NCI-H460 (cell line): ENCODE results near the gene KCNMB2. TPM values are rescaled to one million over a fixed set of nuclear protein-coding genes. Genes with fewer than 3 reads are reported as not detected.
"Not testable (repeated sequence)": the region's sequence is repeated elsewhere in the genome, so short reads cannot be mapped to it uniquely, and the experiment has no call there.

Experiments
- DNase-seq: peaks from one replicate; pipeline ENCODE4 v3.0.0-alpha.2; 2016; ENCODE audit warnings: low read depth; ENCODE audit errors: extremely low read depth
- polyA plus RNA-seq: library from polyadenylated mRNA; depleted of rRNA; stranded (reverse); fragments of >200 nt; gene quantifications from 2 replicates; pipeline ENCODE4 v1.2.3, GENCODE V29; 2014; cell fraction: nucleus; rRNA removed
- total RNA-seq: library from RNA; depleted of rRNA; stranded (reverse); fragments of >200 nt; shearing (Covaris generic); gene quantifications from 2 replicates; pipeline ENCODE4 v1.2.3, GENCODE V29; 2014; rRNA removed

KCNMB2 gene
- 0.12 and 0.50 TPM in 2 replicates for total RNA-seq
- polyA plus RNA-seq, result not detected in 2 replicates

- DNase-seq, result no peak
Observed at GRCh38 chr3:178536211-178537079, at the start of gene KCNMB2. KCNMB2 (plus strand) TSS chr3:178536436.

- DNase-seq, result no peak
Observed at GRCh38 chr3:178486903-178487302, 49.3 kb upstream of the KCNMB2 start.

DNA sequence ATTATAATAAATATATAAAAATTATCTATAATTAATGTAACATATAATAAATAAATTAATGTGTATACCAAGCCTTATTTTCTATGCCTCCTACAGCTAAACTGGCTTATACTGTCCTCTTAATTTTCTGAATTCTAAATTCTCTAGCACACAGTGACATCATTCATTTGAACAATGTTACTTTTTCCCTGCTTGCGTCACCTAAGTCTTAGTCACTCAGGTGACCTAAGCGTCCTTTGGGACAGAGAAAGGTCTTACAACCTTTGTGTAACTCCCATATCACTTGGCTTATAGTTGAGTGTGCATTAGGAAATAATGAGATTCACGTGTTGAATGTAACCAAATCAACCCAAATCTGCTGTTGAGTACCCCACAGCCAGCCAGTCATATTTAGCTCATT lies 48.5 kb upstream of the KCNMB2 start:
- DNase-seq, result no peak

DNA sequence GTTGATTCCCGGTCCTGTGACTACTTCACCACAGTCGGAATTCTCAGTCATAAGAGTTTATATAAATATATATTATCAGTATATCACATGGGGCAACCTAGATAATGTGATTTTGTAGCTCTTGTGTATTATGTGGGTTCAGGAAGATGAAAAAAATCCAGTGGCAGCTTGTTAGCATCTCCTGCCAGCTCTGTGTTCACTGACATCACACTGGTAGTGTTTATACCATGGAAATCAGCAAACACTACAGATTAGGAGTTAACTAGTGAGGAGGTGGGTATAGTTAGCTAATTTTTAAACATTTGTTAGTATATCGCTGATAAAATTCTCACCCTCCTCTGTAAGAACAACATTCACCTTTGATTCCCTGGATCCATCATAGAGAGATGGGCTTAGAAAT lies 44.5 kb upstream of the KCNMB2 start:
- DNase-seq, result no peak

DNA sequence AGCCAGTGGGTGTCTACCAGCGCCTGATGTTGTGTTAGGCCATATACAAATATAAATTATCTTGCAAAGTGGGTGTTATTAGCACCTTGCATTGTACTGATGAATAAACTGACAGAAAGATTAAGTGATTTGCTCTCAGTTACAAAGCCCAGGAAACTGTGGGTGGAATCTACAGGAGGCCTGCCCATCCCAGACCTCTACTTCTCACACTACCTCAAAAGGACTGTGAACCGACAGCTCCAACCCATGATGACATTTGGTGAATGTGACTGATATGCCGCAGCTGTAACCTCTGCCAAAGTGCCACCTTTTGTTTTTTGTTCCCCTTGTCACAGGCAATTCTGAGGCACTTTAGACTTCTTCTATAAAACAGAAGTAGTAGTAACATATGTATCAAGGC lies 43.7 kb upstream of the KCNMB2 start:
- DNase-seq, result no peak

DNA sequence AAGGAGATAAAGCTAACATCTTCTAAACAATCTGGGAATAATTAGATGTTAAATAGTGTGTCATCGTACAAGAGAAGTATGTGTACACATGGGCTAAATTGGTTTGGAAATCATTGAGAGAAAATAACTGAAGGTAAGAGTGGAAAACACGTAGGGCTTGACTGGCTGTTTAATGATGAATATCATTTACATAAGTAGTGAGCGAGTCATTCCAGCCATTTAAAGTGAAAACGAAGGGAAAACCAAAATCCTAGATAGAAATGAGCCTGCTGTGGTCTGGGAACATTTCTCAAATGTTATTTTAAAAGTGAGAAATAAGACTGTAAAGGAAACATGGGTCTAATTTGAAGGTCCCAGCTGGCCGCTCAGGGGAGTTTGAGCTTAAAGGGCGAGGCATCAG lies 41.9 kb upstream of the KCNMB2 start:
- no peak for DNase-seq

DNA sequence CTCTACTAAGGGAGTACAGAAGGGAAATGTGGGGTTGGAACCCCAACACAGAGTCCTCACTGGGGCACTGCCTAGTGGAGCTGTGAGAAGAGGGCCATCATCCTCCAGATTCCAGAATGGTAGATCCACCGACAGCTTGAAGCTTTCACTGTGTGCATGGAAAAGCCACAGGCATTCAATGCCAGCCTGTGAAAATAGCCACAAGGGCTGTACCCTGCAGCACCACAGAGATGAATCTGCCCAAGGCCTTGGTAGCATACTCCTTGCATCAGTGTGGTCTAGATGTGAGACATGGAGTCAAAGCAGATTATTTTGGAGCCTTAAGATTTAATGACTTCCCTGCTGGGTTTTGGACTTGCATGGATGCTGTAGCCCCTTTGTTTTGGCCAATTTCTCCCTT lies 39.3 kb upstream of the KCNMB2 start:
- DNase-seq, result no peak

GRCh38 chr3:178498871-178499270 lies 37.4 kb upstream of the KCNMB2 start:
- no peak for DNase-seq

DNA sequence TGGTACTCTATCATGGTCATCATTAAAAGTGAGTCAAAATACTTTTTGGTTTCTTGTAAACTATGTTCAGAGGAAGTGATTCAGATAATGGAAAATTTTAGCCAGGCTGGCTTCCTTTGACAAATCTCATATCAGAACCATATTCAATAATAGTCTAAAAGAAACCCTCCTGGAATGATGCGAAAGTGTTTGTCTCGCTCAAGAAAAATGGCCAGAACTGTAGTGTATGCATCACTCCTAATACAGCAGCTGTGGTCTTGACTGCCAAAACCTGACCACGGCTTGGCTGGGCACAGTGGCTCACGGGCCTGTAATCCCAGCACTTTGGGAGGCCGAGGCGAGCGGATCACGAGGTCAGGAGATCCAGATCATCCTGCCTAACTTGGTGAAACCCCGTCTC lies 35.6 kb upstream of the KCNMB2 start:
- no peak for DNase-seq

DNA sequence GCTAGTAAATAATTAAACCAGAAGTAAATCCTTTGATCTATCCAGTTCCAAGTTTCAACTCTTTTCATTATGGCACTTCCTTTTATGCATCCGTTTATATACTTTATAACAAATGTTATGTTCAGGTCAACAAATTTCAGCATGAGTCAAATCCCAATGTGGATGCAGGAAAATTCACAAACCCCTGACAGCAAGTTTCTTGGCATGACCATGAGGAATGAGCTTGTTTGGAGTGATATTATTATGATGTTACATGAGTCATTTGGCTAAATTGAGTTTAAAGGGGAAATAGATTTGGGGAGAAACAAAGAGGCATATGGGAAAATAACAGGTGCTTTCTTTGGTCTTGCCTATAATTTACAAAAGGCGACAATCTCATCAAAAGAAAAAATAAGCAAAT lies 32.1 kb upstream of the KCNMB2 start:
- DNase-seq, result no peak

GRCh38 chr3:178505832-178506231 lies 30.4 kb upstream of the KCNMB2 start:
- DNase-seq, result no peak

- no peak for DNase-seq
Observed at GRCh38 chr3:178507507-178508442, 28.5 kb upstream of the KCNMB2 start.

DNA sequence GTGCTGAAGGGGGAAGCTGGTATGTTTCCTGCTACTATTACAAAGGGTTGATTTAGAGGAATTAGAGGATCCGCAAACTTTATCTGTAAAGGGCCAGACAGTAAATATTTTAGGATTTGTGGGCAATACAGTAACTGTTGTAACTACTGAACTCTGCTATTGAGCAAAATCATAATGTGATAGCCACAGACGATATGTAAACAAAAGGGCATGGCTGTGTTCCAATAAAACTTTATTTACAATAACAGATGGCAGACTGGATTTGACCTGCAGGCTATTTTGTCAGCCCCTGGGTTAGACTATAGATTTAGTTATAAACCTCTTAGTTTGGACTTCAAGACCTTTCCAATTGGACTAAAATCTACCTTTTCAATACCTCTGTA lies 27.8 kb upstream of the KCNMB2 start:
- DNase-seq, result no peak

- DNase-seq, result no peak
Observed at GRCh38 chr3:178510496-178510895, 25.7 kb upstream of the KCNMB2 start.

DNA sequence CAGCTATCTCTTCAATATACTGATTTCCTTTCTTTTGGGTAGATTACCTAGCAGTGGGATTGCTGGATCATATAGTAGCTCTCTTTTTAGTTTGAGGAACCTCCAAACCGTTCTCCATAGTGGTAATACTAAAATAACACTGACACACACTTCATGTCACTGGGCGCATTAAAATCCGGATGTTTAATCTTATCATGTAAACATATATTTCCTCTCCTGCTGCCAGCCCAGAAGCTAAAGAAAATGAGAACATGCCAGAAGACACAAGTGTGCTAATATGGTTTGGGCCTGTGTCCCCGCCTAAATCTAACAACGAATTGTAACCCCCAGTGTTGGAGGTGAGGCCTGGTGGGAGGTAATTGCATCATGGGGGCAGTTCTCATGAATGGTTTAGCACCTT lies 23.6 kb upstream of the KCNMB2 start:
- DNase-seq, result no peak

- no peak for DNase-seq
Observed at GRCh38 chr3:178513546-178514380, 22.5 kb upstream of the KCNMB2 start.

DNA sequence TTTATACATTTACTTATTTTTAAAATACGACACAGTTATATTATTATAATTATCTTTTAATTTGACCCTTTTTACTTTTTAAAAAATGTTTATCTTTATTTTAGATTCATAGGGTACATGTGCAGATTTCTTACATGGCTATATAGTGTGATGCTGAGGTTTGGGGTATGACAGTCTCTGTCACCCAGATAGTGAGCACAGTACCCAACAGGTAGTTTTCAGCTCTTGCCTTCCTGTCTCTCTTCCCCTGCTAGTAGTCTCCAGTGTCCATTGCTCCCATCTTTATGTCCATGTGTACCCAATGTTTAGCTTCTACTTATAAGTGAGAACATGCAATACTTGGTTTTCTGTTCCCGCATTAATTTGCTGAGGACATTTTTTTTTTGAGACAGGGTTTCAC lies 21.8 kb upstream of the KCNMB2 start:
- DNase-seq, result no peak

DNA sequence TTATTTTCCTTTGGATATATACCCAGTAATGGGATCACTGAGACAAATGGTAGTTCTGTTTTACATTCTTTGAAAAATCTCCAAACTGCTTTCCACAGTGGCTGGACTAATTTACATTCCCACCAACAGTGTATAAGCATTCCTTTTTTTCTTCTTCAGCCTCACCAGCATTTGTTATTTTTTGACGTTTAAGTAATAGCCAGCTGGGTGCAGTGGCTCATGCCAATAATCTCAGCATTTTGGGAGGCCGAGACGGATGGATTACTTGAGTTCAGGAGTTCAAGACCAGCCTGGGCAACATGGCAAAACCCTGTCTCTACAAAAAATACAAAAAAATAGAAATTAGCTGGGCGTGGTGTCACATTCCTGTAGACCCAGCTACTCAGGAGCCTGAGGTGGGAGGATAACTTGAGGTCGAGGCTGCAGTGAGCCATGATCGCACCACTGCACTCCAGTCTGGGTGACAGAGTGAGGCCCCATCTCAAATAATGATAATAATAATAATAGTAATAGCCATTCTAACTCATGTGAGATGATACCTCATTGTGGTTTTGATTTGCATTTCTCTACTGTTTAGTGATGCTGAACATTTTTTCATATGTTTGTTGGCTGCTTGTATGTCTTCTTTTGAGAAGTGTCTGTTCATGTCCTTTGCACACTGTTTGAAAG lies 21.0 kb upstream of the KCNMB2 start:
- DNase-seq, result not testable (repeated sequence)

- DNase-seq, result no peak
Observed at GRCh38 chr3:178517665-178518334, 18.4 kb upstream of the KCNMB2 start.
